Brain microvascular endothelial cell (primary cell): ENCODE results near the gene FRYL.

Experiments
- DNase-seq: peaks from one replicate; pipeline ENCODE4 v3.0.0-alpha.2; 2020
- H3K27ac ChIP-seq: fragments of 250-450 bp; sonication (Bioruptor Pico); 2 replicates; pipeline ENCODE4 v1.5.1; 2020; ENCODE audit warnings: mild to moderate bottlenecking, moderate library complexity
- H3K27me3 ChIP-seq: fragments of 250-450 bp; sonication (Bioruptor Pico); replicated peaks from 2 replicates; pipeline ENCODE4 v1.5.1; 2020; ENCODE audit warnings: mild to moderate bottlenecking
- H3K36me3 ChIP-seq: fragments of 250-450 bp; sonication (Bioruptor Pico); replicated peaks from 2 replicates; pipeline ENCODE4 v1.5.1; 2020; ENCODE audit warnings: mild to moderate bottlenecking
- H3K4me3 ChIP-seq: 2 replicates; pipeline ENCODE4 v1.5.1; 2011; ENCODE audit warnings: low read depth, mild to moderate bottlenecking, control low read depth, low read length, moderate library complexity
- CTCF ChIP-seq: IDR thresholded peaks from 2 replicates; pipeline ENCODE4 v1.5.1; 2011; ENCODE audit warnings: low read depth, mild to moderate bottlenecking, moderate library complexity, low read length, control low read depth, inconsistent platforms; ENCODE audit errors: missing control alignments
- in situ Hi-C: cut with HindIII; loops from 2 replicates; pipeline ENCODE4 v1.10.0; 2017; ENCODE audit warnings: low sequenced_read_pairs, low pct_ligation_motif_present

Gene FRYL

GRCh38 chr4:48661391-48661790 lies 118.7 kb downstream of the FRYL start:
- H3K27me3 ChIP-seq = no peaks in the 10 kb centered on the region
- no peak for TF ChIP-seq CTCF
- in situ Hi-C loops = no loop called here

GRCh38 chr4:48660347-48660746 lies 119.7 kb downstream of the FRYL start:
- no peak for TF ChIP-seq CTCF
- in situ Hi-C loops = no loop called here
- Histone ChIP-seq H3K4me3 (no peak overlapping the region), H3K27me3 (no peaks in the 10 kb centered on the region), H3K36me3 (no peaks in the 10 kb centered on the region), H3K27ac (no peak overlapping the region)
- DNase-seq = no peak

More at GRCh38 chr4:48661391-48661790, 118.7 kb downstream of the FRYL start:
- no peak for DNase-seq
- Histone ChIP-seq H3K36me3 (no peaks in the 10 kb centered on the region), H3K4me3 (no peak overlapping the region), H3K27ac (no peak overlapping the region)

- DNase-seq = peak; percentile 20
- Histone ChIP-seq H3K27ac (peak overlapping the region; percentile 29), H3K27me3 (no peaks in the 10 kb centered on the region), H3K36me3 (no peaks in the 10 kb centered on the region), H3K4me3 (no peak overlapping the region)
- in situ Hi-C loops = no loop called here
- no peak for TF ChIP-seq CTCF
Measured at GRCh38 chr4:48654015-48654664, 125.9 kb downstream of the FRYL start.

GRCh38 chr4:48653217-48654014 lies 126.7 kb downstream of the FRYL start:
- Histone ChIP-seq H3K36me3 (no peaks in the 10 kb centered on the region), H3K27ac (peak overlapping the region; percentile 29), H3K27me3 (no peaks in the 10 kb centered on the region), H3K4me3 (no peak overlapping the region)
- in situ Hi-C loops = no loop called here
- TF ChIP-seq CTCF = no peak
- DNase-seq = peak; percentile 74

- no peak for DNase-seq
- no peaks in the 10 kb centered on the region for H3K27me3 ChIP-seq
- in situ Hi-C loops = no loop called here
Measured at GRCh38 chr4:48651914-48652313, 128.2 kb downstream of the FRYL start.

More at GRCh38 chr4:48651914-48652313, 128.2 kb downstream of the FRYL start:
- Histone ChIP-seq H3K4me3 (no peak overlapping the region), H3K27ac (no peak overlapping the region), H3K36me3 (no peaks in the 10 kb centered on the region)
- no peak for TF ChIP-seq CTCF
